Measurements from ENCODE around the gene GATAD1. TPM values are rescaled to one million over a fixed set of nuclear protein-coding genes. Genes with fewer than 3 reads are reported as not detected.

Gene GATAD1
- total and polyA plus RNA-seq, 10 of the 15 experiments (the other 5 are each of a cell fraction or from before 2014, with no cell fraction given) = 5.5 to 45.2 (median 14.2) TPM

DNA sequence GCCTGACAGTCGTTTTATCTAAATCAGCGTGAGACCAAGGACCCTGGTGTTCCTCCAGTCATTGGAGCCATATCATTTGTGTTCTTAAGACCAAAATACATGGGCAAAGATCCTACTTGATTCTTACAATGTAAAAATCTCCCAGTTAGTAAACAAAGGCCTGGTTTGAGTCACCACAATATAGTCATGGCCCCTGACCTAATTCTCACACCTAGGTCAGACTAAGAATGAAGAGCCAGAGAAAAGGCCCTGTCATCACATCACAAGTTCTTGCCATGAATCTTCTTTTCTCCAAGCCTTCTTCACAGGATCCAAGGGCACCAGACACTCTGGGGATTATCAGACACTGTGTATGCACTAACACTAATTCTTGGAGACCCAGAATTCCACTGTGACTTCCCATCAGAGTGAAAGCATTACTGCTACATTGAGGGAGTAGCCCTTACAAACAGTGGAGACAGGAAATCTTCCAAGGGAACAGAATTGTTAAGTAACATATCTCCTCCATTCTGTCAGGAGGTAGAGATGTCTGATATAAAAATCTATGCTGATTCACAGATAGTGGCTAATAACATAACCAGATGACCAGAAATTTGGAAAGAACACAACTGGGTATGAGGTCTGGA is 38.1 kb downstream of the GATAD1 start:
- ChIA-PET RAD21 (ENCODE audit: unreplicated experiment) (no interaction called here), POLR2A (no interaction called here), SMC1A (ENCODE audit: uncharacterized antibody, unreplicated experiment) (no interaction called here), CTCF (interaction anchor here (1.3 kb wide), 1 partner anchor 24 kb away, joined by 4 read pairs; no protein-coding TSS in a partner anchor)
- BruUV-seq (replicated peaks) = no TSS peak
- Histone ChIP-seq H3K36me3 (ENCODE audit: control insufficient read depth in 2 of 2, insufficient read depth in 2 of 2, low read length in 1 of 2) (peaks cover 2 to 4% of the 10 kb centered on the region in 2 experiments; a peak in 2 of 4 replicates), H4K20me1 (ENCODE audit: control insufficient read depth, insufficient read depth) (no peaks in the 10 kb centered on the region), H3K27me3 (replicated peaks in 1 of 2; ENCODE audit: control insufficient read depth in 2 of 2, insufficient read depth in 2 of 2, low read length in 1 of 2) (no peaks in the 10 kb centered on the region), H3K4me1 (ENCODE audit: control insufficient read depth, insufficient read depth, low read length) (no peaks in the 10 kb centered on the region), H3K9ac (ENCODE audit: control insufficient read depth, insufficient read depth, low read length) (no peak overlapping the region), H3K4me3 (no peak overlapping the region), H3K4me2 (ENCODE audit: control insufficient read depth, insufficient read depth) (no peak overlapping the region), H3K79me2 (ENCODE audit: control insufficient read depth, insufficient read depth, low read length) (no peaks in the 10 kb centered on the region), H3K27ac (ENCODE audit: control insufficient read depth, insufficient read depth) (no peak overlapping the region), H3K9me3 (replicated peaks; ENCODE audit: control insufficient read depth, insufficient read depth, low read length) (no peaks in the 10 kb centered on the region), H2AFZ (ENCODE audit: control insufficient read depth, low read depth, low read length) (no peak overlapping the region)
- TF ChIP-seq TCF3 (IDR thresholded peaks at IDR 0.05; ENCODE audit: borderline replicate concordance, insufficient read depth, low read depth, low read length) (no peak), BCL3 (IDR thresholded peaks at IDR 0.05; ENCODE audit: borderline replicate concordance, insufficient read depth, low read depth, low read length, poor library complexity, severe bottlenecking) (no peak)
- FAIRE-seq = no peak
- in situ Hi-C loops (cut with MboI) = no loop called here
- 100% methylated on average over 2 of the region's 2 CpGs for WGBS (ENCODE audit: insufficient coverage, insufficient replicate concordance, low lambda C conversion rate, missing lambda C conversion rate)
- no peak for ATAC-seq
- DNase-seq (ENCODE audit: low read depth, low spot score) = no peak
- intact Hi-C loops (cut with micrococcal nuclease; ENCODE audit: unreplicated experiment) = no loop called here

DNA sequence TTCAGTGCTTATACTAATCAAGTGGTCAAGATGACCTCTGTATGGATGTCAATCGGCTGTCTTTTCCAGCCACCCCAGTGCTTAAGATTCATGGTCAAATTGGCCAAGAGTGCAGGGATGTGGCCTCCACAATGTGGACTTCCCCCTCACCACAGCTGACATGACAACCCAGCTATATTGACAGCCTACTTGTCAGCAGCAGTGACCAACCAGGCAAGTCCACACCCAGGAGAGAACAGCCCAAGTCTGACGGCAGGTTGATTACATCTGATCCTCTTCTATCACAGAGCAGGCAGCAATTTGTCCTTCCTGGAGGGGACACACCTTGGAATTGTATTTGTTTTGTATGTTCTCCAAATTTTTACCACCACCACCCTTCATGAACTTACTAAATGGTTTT is 38.7 kb downstream of the GATAD1 start:
- Histone ChIP-seq H3K9ac (ENCODE audit: control insufficient read depth, insufficient read depth, low read length) (no peak overlapping the region), H3K79me2 (ENCODE audit: control insufficient read depth, insufficient read depth, low read length) (no peaks in the 10 kb centered on the region), H3K36me3 (ENCODE audit: control insufficient read depth in 2 of 2, insufficient read depth in 2 of 2, low read length in 1 of 2) (peaks cover 2 to 4% of the 10 kb centered on the region in 2 experiments; a peak in 2 of 4 replicates), H3K27me3 (replicated peaks in 1 of 2; ENCODE audit: control insufficient read depth in 2 of 2, insufficient read depth in 2 of 2, low read length in 1 of 2) (no peaks in the 10 kb centered on the region), H4K20me1 (ENCODE audit: control insufficient read depth, insufficient read depth) (no peaks in the 10 kb centered on the region), H3K27ac (ENCODE audit: control insufficient read depth, insufficient read depth) (no peak overlapping the region), H3K9me3 (replicated peaks; ENCODE audit: control insufficient read depth, insufficient read depth, low read length) (no peaks in the 10 kb centered on the region), H3K4me1 (ENCODE audit: control insufficient read depth, insufficient read depth, low read length) (no peaks in the 10 kb centered on the region), H2AFZ (ENCODE audit: control insufficient read depth, low read depth, low read length) (no peak overlapping the region), H3K4me2 (ENCODE audit: control insufficient read depth, insufficient read depth) (no peak overlapping the region), H3K4me3 (no peak overlapping the region)
- POLR2A ChIA-PET = no interaction called here
- BruUV-seq (replicated peaks) = no TSS peak
- in situ Hi-C loops (cut with MboI) (no loop called here), intact Hi-C loops (cut with micrococcal nuclease; ENCODE audit: unreplicated experiment) (no loop called here)
- SMC1A ChIA-PET (ENCODE audit: uncharacterized antibody, unreplicated experiment) = no interaction called here
- FAIRE-seq (no peak), DNase-seq (ENCODE audit: low read depth, low spot score) (no peak), ATAC-seq (peak; percentile 18; the same call in 1 of the 3 replicates)
- 94% methylated on average over 2 of the region's 2 CpGs for WGBS (ENCODE audit: insufficient coverage, insufficient replicate concordance, low lambda C conversion rate, missing lambda C conversion rate)
- RAD21 ChIA-PET (ENCODE audit: unreplicated experiment) = no interaction called here
- TF ChIP-seq NRF1 (conservative IDR thresholded peaks at IDR 0.05; ENCODE audit: low read depth, low read length) = no peak
- TF ChIP-seq BRCA1 (IDR thresholded peaks at IDR 0.05; ENCODE audit: low read depth, low read length) = no peak
- TF ChIP-seq, protein P1, sequence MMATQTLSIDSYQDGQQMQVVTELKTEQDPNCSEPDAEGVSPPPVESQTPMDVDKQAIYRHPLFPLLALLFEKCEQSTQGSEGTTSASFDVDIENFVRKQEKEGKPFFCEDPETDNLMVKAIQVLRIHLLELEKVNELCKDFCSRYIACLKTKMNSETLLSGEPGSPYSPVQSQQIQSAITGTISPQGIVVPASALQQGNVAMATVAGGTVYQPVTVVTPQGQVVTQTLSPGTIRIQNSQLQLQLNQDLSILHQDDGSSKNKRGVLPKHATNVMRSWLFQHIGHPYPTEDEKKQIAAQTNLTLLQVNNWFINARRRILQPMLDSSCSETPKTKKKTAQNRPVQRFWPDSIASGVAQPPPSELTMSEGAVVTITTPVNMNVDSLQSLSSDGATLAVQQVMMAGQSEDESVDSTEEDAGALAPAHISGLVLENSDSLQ (IDR thresholded peaks at IDR 0.05) = peak; percentile 38; the same call in 1 of the 2 replicates
- CTCF ChIA-PET = interaction anchor here (1.3 kb wide), 1 partner anchor 25 kb away, joined by 4 read pairs; no protein-coding TSS in a partner anchor

All from GM12878 (cell line).